ENCODE results near the gene AMPD2.
A peak's percentile ranks its signal among the peaks of the same experiment; 100 is the strongest.

AMPD2 gene

DNA sequence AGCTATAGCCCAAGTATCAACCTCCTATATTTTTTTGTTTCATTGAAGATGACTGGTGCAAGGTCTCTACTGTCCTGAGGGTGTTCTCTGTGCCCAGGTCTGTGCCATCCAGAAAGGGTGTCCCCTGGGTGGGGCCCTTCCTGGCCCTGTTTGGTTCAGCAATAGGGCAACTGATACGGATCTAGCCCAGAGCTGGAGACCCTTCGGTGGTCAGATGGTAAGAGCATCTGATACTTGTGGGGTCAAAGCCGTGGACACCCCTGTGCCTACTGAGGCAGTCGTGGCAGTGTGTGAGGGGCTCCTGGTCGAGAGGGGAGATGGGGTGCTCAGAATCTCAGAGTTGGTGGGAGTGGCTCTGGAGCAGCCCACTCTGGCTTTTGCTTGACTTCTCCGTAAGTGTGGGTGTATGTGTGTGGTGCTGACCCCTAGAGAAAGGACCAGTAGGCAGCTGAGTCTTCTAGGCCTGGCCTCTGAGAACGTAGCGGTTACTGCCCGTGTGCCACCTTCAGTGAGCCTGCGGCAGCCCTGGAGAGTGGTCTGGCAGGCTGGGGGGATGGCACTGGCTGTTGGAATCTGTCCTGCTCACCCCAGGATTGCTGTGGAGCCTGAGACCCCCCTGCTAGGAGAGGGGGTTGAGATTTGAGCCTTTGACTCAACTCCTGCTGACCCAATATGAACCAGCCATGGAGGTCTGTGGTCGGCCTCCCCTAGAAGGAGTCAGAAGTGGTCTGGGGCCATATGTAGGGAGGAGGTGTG, 2.7 kb downstream of the AMPD2 start:
- no peak overlapping the region; the same call in 1 of the 2 replicates for H3K27ac ChIP-seq

DNA sequence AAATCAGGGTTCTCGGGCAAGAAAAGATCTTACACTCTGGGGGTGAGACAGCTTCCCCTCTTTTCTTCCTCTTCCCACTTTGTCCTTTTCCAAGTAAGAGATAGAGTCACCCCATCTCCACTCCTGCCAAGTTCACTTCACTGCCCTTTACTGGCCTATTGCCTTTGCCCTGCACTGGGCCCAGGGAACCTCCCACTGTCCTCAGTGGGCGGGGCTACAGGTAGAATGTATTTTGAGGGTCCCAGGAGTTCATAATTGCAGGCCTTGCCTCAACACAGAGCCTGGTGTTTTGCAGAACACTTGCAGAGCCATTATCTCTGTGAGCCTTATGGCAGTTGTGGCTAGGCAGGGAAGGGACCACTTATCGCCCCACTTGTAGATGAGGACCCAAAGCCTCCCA, 3.3 kb downstream of the AMPD2 start:
- TF ChIP-seq, protein P1, sequence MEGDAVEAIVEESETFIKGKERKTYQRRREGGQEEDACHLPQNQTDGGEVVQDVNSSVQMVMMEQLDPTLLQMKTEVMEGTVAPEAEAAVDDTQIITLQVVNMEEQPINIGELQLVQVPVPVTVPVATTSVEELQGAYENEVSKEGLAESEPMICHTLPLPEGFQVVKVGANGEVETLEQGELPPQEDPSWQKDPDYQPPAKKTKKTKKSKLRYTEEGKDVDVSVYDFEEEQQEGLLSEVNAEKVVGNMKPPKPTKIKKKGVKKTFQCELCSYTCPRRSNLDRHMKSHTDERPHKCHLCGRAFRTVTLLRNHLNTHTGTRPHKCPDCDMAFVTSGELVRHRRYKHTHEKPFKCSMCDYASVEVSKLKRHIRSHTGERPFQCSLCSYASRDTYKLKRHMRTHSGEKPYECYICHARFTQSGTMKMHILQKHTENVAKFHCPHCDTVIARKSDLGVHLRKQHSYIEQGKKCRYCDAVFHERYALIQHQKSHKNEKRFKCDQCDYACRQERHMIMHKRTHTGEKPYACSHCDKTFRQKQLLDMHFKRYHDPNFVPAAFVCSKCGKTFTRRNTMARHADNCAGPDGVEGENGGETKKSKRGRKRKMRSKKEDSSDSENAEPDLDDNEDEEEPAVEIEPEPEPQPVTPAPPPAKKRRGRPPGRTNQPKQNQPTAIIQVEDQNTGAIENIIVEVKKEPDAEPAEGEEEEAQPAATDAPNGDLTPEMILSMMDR (conservative IDR thresholded peaks at IDR 0.05): no peak
- no peak overlapping the region; the same call in 1 of the 2 replicates for H3K27ac ChIP-seq

More for the DNA sequence above, 2.7 kb downstream of the AMPD2 start:
- TF ChIP-seq, protein P1 (conservative IDR thresholded peaks at IDR 0.05): no peak

DNA sequence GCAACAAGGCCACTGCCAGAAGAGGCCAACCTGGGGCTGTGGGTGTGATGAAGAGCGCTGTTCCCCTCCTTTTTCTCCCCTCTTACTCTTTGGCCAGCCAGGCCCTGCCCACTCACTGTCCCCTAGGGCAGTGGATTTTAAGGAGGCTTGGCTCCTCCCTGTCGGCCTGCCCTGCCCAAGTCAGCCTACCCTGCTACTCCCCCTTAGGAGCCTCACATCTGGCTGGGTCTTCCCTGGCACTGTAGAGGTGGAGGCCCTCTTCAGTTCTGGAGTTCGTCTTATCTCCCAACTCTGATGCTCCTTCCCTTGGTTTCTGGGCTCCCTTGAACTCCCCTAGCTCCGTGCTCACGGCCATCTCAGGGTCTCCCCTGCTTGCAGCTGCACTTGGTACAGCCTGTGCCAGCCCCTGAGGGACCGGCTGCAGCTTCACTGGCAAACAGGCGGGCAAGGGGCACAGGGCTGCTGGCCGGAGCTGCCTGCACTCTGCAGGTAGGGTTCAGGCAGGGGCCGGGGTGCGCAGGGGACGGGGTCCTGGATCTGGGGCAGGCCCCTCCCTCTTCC, 4.0 kb downstream of the AMPD2 start:
- TF ChIP-seq, protein P1 (conservative IDR thresholded peaks at IDR 0.05): no peak
- no peak overlapping the region; the same call in 1 of the 2 replicates for H3K27ac ChIP-seq

DNA sequence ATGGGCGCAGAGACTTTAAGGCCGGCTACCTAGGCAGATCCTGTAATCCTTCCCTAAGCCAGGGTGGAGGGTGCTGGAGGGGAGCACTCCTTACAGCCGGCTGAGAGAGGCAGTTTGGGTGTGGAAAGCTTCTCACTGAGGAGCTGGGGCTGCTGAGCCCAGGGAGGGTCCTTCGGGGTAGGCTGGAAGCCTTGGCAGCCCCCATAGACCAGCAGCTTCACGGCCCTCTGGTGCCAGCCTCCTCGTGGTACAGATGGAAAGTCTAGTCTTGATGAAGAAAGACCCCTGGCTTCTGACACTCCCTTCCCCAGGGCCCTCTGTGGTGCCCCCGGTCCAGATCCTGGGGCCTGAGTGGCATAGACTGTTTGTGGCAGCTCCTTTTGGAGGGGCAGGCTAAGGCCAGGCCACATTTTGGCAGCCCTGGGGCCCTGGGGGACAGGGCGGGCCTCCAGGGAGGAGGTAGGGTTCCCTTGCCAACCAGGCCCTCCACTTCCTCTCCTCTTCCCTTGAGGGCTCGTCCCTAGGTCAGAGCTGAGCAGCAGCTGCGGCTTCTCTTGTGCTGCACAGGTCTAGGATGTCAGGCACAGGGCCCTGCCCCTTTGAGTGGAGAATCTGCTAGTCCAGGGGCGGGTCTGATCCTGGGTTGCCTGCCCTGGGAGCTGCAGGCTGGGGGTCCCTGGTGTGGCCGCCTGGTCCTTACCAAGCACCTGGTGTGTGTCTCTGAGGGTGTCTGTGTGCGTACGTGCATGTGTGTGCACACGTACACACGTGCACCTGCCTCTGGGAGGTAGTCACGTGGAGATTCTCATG, 4.8 kb downstream of the AMPD2 start:
- TF ChIP-seq, protein P1 (conservative IDR thresholded peaks at IDR 0.05): no peak
- H3K27ac ChIP-seq: peak overlapping the region; percentile 10; the same call in 1 of the 2 replicates

DNA sequence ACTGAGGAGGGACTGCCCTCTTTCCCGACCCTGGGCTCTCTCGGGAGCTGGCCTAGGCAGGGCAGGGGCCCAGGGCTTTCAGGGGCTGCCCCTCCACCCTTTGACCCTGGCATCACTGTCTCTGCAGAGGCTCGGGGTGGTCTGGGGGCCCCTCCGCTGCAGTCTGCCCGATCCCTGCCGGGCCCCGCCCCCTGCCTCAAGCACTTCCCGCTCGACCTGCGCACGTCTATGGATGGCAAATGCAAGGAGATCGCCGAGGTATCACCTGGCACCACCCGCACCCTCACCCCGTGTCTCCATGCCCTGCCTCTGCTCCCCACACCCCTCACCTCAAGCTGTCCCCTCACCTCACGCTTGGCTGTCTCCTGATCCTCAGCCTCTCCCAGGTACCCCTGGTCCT, 5.5 kb downstream of the AMPD2 start:
- TF ChIP-seq, protein P1 (conservative IDR thresholded peaks at IDR 0.05): no peak
- H3K27ac ChIP-seq: no peak overlapping the region

DNA sequence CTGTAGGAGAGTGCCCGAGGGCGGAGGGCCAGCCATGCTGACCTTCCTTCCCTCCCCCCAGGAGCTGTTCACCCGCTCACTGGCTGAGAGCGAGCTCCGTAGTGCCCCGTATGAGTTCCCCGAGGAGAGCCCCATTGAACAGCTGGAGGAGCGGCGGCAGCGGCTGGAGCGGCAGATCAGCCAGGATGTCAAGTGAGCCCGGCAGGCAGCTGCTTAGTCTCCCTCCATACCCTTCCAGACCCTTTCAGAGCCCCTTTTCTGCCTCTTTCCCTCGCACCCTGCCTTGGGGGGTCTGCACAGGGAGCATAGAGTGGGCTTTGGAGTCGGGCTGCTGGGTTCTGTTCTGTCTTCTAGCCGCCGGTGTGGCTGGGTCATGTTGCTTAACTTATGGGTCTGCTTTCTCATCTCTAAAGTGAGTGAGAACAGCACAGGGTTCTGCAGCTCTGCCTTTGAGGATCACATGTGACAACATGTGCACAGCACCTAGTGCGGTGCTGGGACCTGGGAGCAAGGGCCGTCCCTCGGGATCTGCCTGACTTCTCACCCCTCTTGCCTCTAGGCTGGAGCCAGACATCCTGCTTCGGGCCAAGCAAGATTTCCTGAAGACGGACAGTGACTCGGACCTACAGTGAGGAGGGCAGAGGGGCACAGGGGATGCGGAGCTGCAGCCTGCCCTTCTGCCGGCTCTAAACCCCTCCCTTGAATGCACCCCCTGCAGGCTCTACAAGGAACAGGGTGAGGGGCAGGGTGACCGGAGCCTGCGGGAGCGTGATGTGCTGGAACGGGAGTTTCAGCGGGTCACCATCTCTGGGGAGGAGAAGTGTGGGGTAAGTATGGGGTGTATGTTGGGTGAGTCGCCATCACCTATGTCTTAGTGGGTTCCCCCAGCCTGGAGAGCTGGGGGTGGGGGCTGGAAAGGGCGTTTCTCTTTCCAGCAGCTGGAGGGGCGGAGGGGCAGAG, 6.2 kb downstream of the AMPD2 start:
- H3K27ac ChIP-seq: no peak overlapping the region
- TF ChIP-seq, protein P1 (conservative IDR thresholded peaks at IDR 0.05): no peak
